Measurements from ENCODE around the gene MMAB.
"Not testable (repeated sequence)": the region's sequence is repeated elsewhere in the genome, so short reads cannot be mapped to it uniquely, and the experiment has no call there.

MMAB gene

DNA sequence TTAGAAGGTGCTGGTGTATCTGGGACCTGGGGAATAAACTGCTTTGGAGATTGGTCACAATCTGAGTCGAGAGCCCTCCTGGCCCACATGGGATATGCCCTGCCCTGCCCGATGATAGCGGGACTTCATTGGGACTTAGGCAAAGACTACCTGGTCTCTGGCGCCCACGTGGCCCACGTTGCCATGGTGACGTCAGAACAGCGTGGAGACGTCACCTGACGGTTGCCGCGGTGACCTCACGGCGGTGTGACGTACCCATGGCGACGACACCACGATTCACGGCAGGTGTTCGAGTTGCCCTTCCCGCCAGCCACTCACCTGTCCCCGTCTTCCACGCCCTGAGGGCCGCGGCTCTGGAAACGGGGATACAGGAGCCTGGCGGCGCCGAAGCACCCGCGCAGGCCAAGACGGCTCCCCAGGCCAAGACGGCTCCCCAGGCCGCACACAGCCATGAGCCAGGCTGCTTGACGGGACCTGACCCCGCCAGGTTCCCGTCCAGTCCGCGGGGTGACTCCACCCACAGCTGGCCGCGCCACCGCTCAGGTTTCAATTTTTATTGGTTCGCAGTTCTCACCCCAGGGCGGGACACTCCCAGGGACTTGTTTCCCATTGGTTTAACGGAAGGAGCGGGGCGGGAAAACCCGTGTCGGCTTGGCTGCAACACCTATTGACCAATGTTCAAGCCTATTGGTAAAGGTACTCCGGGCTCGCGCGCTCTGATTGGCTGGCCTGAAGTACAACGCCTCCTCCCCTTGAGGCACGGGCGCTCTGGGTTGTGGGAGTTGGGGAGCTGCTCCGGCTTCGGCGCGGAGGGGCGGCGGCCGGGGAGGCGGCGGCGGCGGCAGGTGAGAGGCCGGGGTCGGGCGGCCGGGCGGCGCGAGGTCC lies at the start of gene MMAB, which contains the start of gene MVK:
MMAB (minus strand) TSS at position 476 of the 885 bp plus-strand sequence; CDS start at position 452, 24 bp downstream.
MVK (plus strand) TSS at position 766 of the 885 bp plus-strand sequence. CDS start 1,029 bp downstream, outside the sequence.
- peak; percentile 99 for DNase-seq

DNA sequence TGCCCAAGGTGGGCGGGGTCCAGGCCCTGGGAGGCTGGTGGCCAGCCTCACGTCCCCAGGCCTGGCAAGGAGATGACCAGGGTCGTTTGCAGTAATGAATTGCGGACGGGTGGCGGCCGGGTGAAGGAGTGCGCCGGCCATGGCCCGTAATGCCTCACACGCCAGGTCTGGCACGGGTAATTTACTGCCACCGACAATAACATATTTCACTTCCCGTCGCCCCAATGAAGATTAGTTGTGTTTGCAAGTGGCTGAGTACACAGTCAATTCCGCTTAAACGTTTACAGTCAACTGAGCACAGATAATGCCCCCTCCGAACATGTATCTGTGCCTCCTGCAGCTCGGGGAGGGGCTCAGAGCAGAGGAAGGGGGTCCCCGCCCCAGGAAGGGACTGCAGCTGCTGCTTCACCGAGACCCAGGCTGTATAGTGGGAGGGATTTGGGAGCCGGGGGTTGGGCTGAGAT lies 48.6 kb upstream of the MMAB start:
- DNase-seq, result no peak

- peak; percentile 33 for DNase-seq
Observed at GRCh38 chr12:109621211-109621694, 47.9 kb upstream of the MMAB start.

DNA sequence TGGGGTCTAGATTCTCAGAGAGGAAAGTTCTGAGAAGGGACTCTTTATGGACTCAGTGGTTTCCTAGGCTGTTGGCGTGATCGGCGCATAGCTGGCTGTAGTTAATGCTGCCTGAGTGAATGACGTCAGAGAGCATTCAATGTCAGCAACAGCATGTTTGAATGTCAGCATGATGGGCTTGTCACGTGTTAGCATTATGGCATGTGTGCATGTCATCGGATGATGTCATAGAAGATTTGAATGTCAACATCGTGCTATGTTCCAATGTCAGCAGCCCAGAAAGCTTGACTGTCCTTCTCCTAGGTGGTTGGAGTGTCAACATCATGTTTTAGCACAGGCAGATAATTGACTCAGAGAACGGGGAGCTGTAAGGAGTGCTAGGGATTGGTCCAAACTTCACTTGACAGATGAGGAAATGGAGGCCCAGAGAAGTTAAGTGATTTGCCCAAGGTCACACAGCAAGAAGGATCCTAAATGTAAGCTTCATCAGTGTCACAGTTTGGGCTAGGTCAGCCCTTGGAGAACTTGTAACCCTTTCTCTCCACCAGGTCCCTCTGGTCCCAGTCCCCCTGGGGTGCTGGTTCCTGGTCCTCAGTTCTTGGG lies 45.8 kb upstream of the MMAB start:
- no peak for DNase-seq

DNA sequence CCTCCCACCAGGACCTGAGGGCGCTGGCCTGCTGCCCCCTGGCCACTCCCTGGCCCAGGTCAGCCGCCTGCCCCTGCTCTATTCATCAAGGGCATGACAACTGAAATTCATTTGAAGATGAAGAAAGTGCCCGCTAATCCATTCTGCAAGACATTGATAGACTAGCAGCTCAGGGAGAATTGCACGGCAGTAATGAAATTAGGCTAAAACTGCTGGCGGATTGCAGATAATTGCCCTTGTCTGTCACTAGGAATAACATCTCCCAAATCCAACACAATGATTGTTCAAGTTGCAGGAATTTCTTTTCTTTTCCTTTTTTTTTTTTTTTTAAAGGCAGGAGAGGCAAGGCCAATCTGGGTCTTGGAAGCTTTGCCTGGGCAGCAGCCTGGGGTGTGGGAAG lies 44.8 kb upstream of the MMAB start:
- DNase-seq, result no peak

- no peak for DNase-seq
Observed at GRCh38 chr12:109617491-109617890, 44.2 kb upstream of the MMAB start.

DNA sequence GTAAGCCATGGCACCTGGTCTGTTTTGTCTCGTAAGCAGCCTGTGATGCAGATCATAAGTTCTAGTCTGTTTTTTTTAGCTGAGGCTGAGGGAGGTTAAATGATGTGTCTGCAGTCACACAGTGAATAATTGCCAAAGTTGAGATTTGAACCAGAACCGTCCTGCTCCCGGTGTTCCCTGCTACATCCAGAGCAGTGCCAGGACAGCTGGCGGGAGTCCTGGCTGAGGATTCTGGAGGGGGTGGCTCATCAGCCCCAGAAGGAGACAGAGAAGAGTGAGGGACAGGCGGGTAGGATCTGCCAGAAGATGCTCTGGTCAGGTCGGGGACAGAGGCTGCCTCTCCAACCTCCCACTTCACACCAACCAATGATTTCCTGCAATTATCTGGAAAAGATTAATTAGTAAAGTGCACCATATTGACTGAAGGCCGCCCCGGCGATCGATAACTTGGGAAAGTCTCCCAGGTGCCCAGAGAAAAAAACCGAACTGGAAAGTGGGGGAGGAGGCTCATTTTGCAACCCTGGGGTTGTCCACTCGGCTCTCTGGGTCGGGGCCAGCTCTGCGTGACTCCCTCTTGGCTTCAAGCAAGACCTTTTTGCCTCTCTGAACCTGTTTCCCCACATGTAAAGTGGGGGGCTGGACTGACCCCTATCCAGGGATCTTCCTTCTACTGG lies 42.4 kb upstream of the MMAB start:
- no peak for DNase-seq

DNA sequence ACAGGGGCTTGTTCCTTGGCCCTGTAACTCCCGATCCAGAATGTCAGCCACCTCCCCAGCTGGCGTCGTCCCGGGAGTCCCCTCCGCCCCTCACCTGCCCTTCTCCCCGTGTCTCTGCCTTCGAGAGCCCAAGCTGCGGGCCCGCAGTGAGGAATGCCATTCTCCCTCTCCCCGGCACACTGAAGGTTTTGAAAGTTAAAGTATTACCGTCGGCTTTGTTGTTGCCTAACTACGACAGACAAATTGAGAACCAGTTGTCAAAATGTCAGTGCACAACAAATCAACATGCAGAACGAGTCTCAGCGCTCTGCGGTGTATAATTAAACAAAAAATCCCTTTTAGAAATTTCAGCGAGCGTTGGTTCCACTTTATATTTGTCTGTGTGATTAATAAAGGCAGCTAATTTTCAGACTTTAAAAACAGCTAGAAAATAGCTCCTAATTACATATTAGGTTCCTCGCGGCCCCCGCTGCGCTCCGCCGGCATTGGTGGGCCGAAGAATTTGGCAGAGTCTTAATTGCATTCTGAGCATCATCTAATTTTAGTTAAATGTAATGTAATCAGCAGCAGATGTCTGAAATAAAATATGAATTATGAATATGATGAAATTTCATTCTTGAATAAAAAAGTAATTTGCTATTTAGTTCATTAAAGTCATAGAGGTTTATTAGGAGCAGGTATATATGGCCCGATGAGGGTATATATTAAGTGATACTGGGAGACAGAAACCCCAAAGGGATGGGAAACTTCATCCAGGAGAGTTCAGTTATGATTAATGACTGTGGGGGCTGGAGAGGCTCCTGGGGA lies 40.5 kb upstream of the MMAB start:
- DNase-seq, result no peak

- peak; percentile 10 for DNase-seq
Observed at GRCh38 chr12:109612975-109613502, 39.7 kb upstream of the MMAB start.

DNA sequence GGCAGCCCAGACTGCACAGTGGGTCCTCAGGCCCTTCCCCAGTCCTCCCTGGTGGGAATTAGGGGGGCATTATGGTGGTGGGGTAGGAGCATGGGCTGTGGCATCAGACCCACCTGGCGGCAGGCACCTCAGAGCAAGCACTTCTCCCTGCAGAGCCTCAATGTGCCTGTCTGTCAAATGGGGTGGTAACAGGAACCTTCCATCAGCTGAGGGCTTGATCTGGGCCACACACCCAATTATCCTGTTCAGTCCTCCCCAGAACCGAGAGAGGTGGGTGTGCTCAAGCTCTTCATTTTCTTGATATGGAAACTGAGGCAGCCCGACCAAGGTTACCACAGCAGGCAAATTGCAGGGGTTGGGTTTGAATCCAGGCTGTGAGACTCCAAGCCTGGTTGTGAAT lies 38.7 kb upstream of the MMAB start:
- no peak for DNase-seq

GRCh38 chr12:109611223-109611622 lies 37.9 kb upstream of the MMAB start:
- no peak for DNase-seq

GRCh38 chr12:109610523-109610922 lies 37.2 kb upstream of the MMAB start:
- no peak for DNase-seq

DNA sequence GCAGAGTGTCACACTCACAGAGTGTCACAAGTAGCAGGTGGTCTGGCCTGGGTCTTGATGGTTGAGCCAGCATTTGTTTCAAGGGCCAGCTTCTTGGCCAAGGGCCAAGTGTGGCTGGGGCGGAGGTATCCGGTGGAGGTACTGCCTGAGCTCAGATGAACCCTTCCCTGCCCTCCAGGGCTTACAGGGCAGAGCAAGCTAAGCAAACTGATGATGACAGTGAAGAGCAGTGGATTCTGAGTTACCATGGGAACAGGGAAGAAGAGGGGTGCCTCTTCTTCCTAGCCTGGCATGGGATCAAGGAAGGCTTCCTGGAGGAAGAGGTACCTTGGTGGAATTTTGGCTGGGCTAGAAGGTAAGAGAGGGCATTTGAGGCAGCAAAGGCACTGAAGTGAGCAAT lies 36.0 kb upstream of the MMAB start:
- DNase-seq, result no peak

DNA sequence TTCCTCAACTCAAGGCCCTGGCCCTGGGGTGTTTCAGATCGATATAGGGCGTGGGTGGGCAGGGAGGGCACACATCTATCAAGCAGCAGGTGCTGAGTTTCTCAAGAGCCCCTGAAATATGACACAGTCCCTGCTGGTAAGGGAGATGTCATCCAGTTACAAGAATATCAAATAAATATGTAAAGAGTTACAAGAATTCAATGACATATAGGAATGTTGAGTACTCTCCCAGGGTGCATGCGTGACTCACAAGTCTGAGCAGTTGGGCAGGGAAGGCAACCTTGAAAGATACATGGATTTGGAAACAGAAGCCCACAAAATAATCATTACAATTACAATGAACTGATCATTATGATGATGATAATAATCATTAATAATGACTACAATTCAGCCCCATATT lies 35.5 kb upstream of the MMAB start:
- DNase-seq, result no peak

DNA sequence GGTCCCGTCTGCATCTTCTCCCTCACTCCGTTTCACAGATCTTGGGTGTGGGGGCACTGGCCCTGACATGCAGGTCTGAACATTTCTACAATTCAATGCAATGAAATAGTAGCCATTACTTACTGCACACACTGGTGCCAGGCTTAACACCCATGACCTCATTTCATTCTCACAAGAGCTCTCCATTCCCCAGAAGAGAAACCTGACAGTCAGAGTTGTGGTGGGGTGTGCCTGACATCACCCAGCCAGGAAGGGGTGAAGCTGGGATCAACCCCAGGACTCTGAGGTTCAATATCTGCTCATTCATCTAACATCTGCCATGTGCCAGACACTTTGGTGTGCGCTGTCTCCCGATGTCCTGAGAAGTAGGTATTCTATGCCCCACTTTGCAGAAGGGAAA lies 35.0 kb upstream of the MMAB start:
- no peak for DNase-seq

- no peak for DNase-seq
Observed at GRCh38 chr12:109607618-109608017, 34.3 kb upstream of the MMAB start.

- DNase-seq, result no peak
Observed at GRCh38 chr12:109606320-109607028, 33.2 kb upstream of the MMAB start.

DNA sequence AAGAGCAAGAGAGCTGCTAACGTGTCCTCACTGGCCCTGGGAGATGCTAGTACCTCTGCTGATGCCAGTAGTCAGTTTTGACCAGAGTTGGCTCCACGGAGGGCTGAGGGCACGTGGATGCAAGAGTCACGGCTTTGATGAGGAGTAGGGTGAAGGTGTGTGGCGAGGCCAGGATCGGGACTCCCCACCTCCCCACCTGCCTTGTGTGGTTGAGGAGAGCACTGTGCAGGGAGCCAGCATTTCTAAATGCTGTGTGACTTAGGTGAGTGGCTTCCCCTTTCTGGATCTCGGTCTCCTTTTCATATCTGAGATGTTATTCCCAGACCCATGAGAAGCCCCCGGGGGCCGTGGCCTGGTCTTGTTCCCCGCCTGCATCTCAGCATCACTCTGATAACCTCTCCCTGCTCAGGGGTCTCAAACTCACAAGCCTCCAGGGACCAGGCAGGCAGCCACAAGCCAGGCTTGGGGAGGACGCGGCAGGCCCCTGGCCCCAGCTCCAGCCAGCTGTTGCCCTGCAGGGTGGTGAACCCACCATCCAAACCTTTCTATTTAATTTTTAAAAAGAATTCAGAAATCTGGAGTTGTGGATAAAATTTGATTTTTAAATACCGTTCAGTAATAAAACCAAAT lies 32.4 kb upstream of the MMAB start:
- no peak for DNase-seq

GRCh38 chr12:109605016-109605415 lies 31.7 kb upstream of the MMAB start:
- DNase-seq, result no peak

GRCh38 chr12:109604132-109604585 lies 30.9 kb upstream of the MMAB start:
- no peak for DNase-seq

DNA sequence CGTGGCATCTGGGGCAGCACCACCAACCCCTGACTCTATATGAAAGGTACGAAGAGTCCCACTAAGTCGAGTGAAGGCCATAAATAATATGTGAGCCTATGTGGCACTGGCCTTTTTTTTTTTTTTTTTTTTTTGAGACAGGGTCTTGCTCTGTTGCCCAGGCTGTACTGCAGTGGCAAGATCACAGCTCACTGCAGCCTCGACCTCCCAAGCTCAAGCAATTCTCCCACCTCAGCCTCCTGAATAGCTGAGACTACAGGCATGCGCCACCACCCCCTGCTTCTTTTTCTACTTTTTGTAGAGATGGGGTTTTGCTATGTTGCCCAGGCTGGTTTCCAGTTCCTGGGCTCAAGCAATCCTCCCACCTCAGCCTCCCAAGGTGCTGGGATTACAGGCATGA lies 28.8 kb upstream of the MMAB start:
- DNase-seq, result not testable (repeated sequence)
